Breast epithelium (tissue), 3 donors: ENCODE measurements around the gene RRP15.

Experiments used
- POLR2A ChIP-seq: fragments of 450-650 bp; IDR thresholded peaks from one replicate; pipeline ENCODE4 v1.6.1; 2016; ENCODE audit warnings: antibody characterized with exemption, mild to moderate bottlenecking, moderate library complexity
- POLR2AphosphoS5 ChIP-seq, 3 donors: sonication (generic); formaldehyde crosslinking; IDR thresholded peaks; one replicate each; pipeline ENCODE4 v1.6.1; 2017; ENCODE audit warnings: antibody characterized with exemption in 3 of 3
- TF ChIP-seq, protein P1 (sequence below), 3 donors: fragments of 450-650 bp; IDR thresholded peaks; one replicate each; pipeline ENCODE4 v1.5.1; 2016 to 2017; ENCODE audit warnings: antibody characterized with exemption in 3 of 3, mild to moderate bottlenecking in 3 of 3, moderate library complexity in 3 of 3

DNA sequence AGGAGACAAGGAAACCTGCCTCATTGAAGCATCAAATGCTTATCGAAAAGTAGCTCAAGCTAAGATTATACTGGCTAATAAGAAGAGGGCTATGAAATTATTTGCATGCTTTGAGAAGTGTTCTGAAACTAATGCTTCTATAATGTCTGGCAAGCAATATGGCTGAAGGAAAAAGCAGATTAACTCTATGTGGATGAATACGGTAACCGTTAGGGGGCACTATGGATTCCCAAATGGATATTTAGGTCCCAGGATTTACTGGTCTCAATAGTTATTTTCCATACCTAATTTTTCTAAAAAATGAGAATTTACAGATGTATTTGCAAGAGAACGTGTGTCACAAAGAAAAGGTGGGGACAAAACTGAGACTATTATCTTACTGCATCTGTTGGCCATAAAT lies 34.6 kb upstream of the RRP15 start:
- TF ChIP-seq, protein P1, sequence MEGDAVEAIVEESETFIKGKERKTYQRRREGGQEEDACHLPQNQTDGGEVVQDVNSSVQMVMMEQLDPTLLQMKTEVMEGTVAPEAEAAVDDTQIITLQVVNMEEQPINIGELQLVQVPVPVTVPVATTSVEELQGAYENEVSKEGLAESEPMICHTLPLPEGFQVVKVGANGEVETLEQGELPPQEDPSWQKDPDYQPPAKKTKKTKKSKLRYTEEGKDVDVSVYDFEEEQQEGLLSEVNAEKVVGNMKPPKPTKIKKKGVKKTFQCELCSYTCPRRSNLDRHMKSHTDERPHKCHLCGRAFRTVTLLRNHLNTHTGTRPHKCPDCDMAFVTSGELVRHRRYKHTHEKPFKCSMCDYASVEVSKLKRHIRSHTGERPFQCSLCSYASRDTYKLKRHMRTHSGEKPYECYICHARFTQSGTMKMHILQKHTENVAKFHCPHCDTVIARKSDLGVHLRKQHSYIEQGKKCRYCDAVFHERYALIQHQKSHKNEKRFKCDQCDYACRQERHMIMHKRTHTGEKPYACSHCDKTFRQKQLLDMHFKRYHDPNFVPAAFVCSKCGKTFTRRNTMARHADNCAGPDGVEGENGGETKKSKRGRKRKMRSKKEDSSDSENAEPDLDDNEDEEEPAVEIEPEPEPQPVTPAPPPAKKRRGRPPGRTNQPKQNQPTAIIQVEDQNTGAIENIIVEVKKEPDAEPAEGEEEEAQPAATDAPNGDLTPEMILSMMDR (IDR thresholded peaks at IDR 0.05), result no peak
- TF ChIP-seq POLR2AphosphoS5 (IDR thresholded peaks at IDR 0.05), result no peak
- TF ChIP-seq POLR2A, result no peak
